Measurements from ENCODE around the gene NAA40. TPM values are rescaled to one million over a fixed set of nuclear protein-coding genes. Genes with fewer than 3 reads are reported as not detected.
A peak's percentile ranks its signal among the peaks of the same experiment; 100 is the strongest.

Gene NAA40
- total RNA-seq, 2 donors from 2014 or later: 15.4 to 25.5 TPM

DNA sequence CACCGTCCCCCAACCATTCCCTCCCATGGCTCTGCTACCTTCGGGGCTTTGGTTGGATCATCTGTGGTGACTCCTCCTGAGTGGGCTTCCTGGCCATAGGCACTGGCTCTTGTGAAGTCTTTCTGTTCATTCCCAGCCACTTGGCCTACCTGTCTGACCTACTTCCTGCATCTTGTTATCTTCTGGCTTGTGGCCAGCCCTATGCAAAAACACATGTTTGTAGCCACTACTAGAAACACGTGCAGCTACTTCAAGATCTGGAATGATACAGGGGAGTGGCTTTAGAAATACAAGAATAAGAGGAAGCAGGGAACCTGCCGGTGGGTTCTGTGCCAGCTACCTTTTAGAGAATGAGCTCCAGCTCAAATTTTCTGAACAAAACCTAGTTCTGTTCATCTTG, 42.7 kb upstream of the NAA40 start:
- Histone ChIP-seq H3K36me3 (peaks cover 55% of the 10 kb centered on the region), H3K4me1 (peaks cover 0 to 25% of the 10 kb centered on the region in 2 donors), H3K27ac (no peak overlapping the region), H3K9me3 (no peaks in the 10 kb centered on the region), H3K4me3 (no peak overlapping the region), H3K27me3 (no peaks in the 10 kb centered on the region)
- DNase-seq (ENCODE audit: low spot score): no peak
- TF ChIP-seq, protein P1, sequence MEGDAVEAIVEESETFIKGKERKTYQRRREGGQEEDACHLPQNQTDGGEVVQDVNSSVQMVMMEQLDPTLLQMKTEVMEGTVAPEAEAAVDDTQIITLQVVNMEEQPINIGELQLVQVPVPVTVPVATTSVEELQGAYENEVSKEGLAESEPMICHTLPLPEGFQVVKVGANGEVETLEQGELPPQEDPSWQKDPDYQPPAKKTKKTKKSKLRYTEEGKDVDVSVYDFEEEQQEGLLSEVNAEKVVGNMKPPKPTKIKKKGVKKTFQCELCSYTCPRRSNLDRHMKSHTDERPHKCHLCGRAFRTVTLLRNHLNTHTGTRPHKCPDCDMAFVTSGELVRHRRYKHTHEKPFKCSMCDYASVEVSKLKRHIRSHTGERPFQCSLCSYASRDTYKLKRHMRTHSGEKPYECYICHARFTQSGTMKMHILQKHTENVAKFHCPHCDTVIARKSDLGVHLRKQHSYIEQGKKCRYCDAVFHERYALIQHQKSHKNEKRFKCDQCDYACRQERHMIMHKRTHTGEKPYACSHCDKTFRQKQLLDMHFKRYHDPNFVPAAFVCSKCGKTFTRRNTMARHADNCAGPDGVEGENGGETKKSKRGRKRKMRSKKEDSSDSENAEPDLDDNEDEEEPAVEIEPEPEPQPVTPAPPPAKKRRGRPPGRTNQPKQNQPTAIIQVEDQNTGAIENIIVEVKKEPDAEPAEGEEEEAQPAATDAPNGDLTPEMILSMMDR (IDR thresholded peaks at IDR 0.05): no peak

DNA sequence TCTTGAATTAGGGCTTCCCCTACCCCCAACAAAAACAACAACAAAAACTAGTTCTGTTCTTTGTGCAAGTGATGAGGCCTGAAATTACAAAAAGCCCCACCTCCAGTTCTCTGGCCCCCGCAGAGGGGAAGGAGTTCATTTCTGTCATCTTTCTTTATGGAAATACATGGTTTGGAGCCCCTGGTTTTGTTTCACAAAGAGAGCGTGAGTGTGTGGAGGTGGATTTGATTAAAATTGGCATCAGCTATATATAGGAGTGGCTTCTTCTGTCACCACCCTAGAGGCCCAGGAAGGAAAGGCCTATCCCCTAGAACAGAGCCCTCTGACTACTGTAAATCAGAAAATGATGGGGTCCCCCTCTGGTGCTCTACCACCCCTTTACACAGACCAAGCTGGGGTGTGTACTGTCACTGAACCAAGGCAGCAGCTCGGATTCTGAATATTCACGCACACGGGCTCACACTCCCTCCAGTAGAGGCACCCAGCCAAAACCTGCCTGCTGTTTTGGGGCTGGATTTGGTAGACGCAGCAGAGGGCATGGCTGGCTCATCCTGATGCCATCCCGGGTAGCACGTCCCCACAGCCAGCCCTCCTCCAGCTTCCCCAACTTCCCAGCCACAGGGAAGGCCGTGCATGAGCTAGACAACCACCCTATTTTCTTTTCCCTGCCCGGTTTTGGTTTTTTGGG, 41.2 kb upstream of the NAA40 start:
- TF ChIP-seq, protein P1 (IDR thresholded peaks at IDR 0.05): no peak
- Histone ChIP-seq H3K27ac (peak overlapping the region in 1 of 2 donors; percentile 31), H3K27me3 (no peaks in the 10 kb centered on the region), H3K4me1 (peaks cover 0 to 25% of the 10 kb centered on the region in 2 donors), H3K4me3 (no peak overlapping the region), H3K9me3 (no peaks in the 10 kb centered on the region), H3K36me3 (peaks cover 70% of the 10 kb centered on the region)
- DNase-seq (ENCODE audit: low spot score): no peak

DNA sequence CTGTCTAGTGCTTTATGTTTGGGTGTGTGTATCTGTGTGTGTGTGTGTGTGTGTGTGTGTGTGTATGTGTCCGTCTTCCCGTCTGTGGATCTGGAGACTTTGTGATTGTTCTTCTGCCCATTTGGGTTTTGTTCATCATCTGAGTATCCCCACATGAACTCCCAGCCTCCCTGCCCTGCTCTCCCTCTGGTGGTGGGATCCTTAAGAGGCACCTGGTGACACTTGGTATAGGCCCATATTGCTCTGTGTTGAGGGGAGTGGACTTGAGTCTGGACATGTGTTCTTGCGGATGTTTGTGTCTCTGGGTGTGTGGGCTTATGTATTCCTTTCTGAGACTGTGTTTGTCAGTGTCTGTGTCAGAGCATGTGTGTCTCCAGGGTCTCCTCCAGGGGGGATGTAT, 37.1 kb upstream of the NAA40 start:
- no peaks in the 10 kb centered on the region for H3K9me3 ChIP-seq
- peaks cover 94% of the 10 kb centered on the region for H3K36me3 ChIP-seq
- peaks cover 0 to 20% of the 10 kb centered on the region in 2 donors for H3K4me1 ChIP-seq
- no peak overlapping the region for H3K4me3 ChIP-seq
- no peaks in the 10 kb centered on the region for H3K27me3 ChIP-seq
- TF ChIP-seq, protein P1 (IDR thresholded peaks at IDR 0.05): no peak
- no peak overlapping the region for H3K27ac ChIP-seq
- no peak for DNase-seq (ENCODE audit: low spot score)

DNA sequence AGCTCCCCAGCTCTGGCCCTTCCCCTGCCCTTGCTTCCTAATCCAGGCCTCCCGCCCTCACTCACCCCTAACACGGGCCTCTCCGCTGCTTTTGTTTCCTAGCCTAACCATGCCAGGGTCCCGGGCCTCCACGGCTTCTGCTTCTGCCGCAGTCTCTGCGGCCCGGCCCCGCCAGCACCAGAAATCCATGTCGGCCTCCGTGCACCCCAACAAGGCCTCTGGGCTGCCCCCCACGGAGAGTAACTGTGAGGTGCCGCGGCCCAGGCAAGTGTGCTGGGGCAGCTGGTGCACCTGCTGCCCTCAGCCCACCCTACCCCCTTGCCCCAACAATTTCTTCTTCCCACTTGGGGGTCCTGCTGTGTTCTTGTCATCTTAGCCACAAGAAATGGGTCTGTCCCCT, 34.9 kb upstream of the NAA40 start:
- H3K36me3 ChIP-seq: peaks cover 89% of the 10 kb centered on the region
- peaks cover 0 to 26% of the 10 kb centered on the region in 2 donors for H3K4me1 ChIP-seq
- H3K27ac ChIP-seq: no peak overlapping the region
- H3K9me3 ChIP-seq: no peaks in the 10 kb centered on the region
- H3K4me3 ChIP-seq: no peak overlapping the region
- no peak for DNase-seq (ENCODE audit: low spot score)
- TF ChIP-seq, protein P1 (IDR thresholded peaks at IDR 0.05): no peak
- H3K27me3 ChIP-seq: no peaks in the 10 kb centered on the region

DNA sequence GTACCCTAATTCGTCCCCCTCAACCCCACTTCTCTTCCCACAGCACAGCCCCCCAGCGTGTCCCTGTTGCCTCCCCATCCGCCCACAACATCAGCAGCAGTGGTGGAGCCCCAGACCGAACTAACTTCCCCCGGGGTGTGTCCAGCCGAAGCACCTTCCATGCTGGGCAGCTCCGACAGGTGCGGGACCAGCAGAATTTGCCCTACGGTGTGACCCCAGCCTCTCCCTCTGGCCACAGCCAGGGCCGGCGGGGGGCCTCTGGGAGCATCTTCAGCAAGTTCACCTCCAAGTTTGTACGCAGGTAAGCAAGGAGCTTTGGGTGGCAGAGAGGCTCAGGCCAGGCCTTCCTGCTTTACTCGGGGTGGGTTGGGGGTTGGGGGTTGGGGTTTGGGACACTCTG, 34.1 kb upstream of the NAA40 start:
- peaks cover 84% of the 10 kb centered on the region for H3K36me3 ChIP-seq
- peaks cover 0 to 35% of the 10 kb centered on the region in 2 donors for H3K4me1 ChIP-seq

More for the DNA sequence above, 34.1 kb upstream of the NAA40 start:
- no peaks in the 10 kb centered on the region for H3K27me3 ChIP-seq
- TF ChIP-seq, protein P1 (IDR thresholded peaks at IDR 0.05): no peak
- H3K4me3 ChIP-seq: no peak overlapping the region
- no peaks in the 10 kb centered on the region for H3K9me3 ChIP-seq
- no peak overlapping the region for H3K27ac ChIP-seq
- DNase-seq (ENCODE audit: low spot score): no peak
